Activated CD8-positive, alpha-beta memory T cell treated with anti-CD3 and anti-CD28 coated beads for 1 hour (primary cell): Measurements from ENCODE around the gene MARK3.

Source experiments
- DNase-seq, 2 donors: peaks; one replicate each; pipeline ENCODE4 v3.0.0-alpha.2; 2020; ENCODE audit warnings: low read depth in 1 of 2; ENCODE audit errors: extremely low read depth in 1 of 2

Gene MARK3

DNA sequence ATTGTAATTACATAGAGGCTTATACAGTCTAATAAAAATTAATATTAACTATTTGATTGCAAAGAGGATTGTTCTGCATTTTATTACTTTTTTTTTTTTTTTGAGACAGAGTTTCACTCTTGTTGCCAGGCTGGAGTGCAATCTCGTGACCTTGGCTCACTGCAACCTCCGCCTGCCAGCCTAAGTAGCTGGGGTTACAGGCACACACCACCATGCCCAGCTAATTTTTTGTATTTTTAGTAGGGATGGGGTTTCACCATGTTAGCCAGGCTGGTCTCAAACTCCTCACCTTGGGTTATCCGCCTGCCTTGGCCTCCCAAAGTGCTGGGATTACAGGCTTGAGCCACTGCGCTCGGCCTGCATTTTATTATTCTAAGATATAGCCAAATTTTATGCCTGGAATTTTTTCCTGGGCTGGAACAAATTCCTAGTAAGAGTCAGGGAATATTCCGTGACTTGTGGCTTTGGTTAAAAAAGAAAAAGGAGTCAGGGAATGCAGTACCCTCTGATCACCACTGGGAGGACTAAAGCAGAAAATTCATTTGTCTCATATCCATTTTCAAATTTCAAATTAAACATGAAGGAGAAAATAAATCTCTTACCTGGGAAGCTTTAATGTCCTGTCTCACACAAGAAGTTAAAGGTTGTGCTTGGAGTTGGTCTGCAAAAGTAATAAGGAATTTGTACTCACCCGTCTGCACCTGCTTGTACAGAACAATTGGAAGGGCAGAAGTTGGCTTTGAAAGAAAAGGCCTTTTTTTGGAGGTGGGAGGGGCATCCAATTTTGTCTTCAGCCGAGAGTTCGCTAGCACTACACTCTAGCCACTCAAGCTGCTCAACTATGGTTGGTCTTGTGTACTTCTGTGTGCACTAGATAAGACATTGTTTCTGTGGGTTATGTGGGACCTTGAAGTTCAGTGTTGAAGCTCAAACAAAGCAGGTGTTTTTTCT is 8.7 kb downstream of the MARK3 start:
- DNase-seq = no peak

DNA sequence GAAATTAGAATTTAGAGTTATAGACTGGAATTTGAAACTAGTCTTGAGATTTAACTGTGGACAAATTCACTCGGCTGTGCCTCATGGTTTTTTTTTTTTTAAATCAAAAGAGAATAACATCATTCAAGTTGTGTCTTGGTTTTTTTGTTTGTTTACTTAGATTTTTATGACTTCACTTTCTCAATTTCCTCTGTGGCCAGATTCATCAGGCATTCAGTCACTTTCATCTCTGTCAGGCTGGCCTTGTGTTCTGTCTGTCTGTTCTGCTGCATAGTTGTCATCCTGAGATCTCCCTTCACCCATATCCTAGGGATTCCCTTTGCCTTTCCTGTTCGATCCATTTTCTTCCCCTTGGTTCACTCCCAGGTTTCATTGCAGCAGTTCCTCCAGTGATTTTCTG is 10.0 kb downstream of the MARK3 start:
- DNase-seq = no peak

DNA sequence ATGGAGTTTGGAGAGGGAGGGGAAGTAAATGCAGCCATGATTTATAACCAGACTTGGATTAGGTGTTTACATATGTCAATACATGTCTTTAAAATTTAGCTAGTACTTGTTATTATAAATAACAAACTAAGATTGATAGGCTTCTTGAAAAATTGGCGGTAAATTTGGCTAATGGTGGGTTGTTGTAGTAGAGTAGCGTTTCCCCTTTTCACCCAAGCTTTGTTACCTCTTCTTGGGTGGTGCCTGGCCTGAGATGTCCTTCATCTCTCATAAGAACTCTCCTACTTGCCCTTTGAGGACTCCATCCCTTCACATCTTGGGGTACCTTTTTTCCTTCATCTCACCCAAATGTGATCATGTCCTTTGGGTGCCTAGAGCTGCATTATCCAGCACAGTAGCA is 11.2 kb downstream of the MARK3 start:
- no peak for DNase-seq

DNA sequence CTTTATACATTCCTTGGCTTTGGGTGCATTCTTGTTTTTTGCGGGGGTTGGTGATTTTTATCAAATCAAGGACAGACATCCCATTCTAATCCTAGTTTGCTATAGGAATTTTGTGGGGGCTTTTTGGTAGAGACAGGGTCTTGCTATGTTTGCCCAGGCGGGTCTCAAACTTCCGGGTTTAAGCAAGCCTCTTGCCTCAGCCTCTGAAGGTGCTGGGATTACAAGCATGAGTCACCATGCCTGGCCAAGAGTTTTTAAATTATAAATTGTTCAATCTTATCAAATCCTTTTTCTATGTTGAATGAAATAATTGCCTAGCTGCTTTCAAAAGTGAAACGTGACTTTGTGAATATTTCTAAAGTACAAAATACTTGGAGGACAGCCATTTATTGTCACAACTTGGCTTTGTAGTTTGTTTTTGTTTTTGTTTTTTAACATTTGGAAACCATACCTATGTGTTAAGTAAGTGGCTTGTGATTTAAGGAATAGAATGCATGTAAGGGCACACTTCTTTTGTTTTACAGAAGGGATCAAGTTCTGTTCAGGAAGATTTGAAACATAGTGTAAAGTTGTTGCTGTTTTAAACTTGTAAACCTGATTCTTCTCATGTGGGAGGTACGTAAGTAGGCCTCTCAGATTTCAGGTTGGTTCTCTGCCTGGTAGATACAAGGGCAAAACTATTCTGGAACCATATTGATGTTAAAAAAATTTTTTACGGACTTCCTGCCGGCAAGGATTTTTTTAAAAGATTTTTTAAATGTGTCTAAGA is 13.4 kb downstream of the MARK3 start:
- DNase-seq = no peak

DNA sequence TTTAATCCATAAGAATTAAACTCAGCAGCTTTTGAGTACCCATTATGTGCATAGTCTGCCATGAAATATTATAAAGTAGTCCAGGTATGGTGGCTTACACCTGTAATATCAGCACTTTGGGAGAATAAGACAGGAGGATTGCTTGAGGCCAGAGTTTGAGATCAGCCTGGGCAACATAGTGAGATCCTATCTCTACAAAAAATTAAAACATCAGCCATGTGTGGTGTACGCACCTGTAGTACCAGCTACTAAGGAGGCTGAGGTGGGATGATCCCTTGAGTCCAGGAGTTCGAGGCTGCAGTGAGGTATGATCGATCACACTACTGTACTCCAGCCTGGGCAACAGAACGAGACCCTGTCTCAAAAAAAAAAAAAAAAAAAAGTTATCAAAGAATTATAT is 15.3 kb downstream of the MARK3 start:
- no peak for DNase-seq

DNA sequence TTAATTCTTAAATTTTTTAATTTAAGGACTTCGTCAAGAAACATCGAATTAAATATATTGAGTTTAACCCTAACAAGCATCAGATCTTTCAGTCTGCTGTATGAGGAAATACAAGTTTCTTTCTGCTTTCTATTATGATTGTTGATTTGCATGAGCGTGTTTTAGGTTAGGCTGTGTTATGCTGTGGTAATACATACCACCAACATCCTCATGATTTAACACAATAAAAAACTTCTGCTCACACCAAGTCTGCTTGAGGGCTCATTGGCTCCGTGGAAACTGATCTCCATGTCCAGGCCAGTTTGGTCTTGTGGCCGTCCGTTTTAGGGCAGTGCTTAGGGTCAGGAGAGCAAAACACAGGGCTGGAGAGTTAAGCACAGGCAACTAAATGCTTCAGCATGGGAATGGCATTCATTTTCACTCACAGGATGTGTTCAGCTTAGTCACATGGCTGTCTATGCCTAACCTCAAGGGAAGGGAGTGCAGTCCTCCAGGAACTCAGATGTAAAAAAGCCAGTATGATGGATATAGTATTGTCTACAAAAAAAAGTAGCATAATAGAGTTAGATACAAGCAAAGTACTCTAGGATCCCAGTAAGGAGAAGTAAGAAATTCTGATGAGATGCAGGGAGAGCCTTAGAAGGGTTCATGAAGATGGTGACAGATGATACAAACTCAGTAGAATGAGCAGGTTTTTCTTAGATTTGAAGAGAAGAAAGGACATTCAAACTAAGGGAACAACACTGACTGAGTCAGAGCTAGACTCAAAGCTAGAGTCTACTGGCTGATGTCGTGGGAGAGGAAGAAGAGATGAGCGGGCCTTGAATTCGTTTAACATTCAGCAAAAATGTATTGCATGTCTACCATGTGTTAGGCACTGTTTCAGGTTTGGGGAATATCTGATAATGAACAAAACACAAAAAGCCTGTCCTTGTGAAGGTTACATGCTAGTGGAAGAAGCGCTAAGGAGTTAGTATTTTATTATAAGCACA is 16.3 kb downstream of the MARK3 start:
- DNase-seq = no peak

DNA sequence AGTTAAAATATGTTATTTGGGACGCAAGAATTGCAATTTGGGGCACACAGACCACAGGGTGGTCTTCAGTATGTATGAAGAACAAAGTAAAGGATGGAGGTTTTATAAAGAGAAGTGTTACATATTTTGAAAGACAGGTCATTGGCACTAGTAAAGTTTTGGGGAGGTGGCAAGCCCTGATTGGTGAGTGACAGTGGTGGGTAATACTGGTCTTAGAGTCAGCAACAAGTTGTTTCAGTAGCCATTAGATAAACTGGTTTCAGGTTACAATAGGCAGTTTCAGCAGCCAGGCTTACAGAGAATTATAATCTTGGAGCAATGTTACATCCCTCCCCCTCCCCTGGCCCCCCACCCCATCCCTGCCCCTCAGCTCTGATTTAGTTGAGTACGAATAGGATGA is 17.5 kb downstream of the MARK3 start:
- DNase-seq = no peak

DNA sequence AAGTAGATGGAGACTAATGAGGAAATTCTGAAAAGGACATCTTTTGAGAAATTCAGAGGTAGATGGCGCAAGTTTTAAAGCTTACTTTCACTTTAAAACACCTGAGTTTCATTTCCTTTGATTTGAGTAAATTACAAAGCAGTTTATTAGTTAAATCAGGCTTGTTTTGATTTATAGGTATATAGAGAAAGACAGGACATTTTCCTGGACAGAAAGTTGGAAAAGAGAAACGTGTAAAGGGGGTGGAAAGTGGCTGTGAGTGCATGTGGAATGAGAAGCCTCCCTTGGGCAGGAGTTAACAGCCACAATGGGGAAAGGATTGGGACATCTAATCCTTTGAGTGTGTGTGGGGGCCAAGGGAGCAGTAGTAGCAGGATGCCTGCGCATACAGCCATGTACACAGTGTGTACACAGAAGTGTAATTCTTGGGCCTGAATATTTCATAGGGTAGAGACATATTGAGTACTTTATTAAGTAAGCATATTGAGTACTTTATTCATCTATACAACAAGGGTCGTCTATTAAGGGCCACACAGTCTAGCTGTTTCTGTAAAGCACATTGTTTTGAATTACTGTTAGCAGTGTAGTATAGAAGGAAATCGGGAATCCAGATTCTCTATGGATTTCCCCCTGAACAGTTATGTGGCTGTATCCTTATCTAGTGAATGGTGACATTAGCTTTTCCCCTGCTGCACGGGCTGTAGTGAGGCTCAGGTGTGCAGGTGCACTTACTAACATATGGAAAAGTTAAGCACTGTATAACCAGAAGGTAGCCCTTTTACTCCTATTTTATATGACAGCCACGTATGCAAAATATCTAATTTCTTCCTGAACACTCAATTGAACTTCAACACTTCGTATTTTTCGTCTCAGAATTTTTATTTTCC is 19.1 kb downstream of the MARK3 start:
- no peak for DNase-seq

DNA sequence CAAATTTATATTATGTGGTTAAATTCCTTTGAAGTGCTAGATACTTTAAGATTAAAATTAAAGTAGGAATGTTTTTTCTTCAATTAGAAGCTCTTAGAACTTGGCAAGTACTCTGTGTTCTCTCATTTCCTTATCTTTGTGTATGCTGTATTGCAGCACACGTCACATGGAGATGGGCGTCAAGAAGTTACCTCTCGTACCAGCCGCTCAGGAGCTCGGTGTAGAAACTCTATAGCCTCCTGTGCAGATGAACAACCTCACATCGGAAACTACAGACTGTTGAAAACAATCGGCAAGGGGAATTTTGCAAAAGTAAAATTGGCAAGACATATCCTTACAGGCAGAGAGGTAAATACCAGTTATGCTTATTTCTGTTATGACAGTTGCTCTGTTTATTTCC is 19.7 kb downstream of the MARK3 start:
- no peak for DNase-seq

DNA sequence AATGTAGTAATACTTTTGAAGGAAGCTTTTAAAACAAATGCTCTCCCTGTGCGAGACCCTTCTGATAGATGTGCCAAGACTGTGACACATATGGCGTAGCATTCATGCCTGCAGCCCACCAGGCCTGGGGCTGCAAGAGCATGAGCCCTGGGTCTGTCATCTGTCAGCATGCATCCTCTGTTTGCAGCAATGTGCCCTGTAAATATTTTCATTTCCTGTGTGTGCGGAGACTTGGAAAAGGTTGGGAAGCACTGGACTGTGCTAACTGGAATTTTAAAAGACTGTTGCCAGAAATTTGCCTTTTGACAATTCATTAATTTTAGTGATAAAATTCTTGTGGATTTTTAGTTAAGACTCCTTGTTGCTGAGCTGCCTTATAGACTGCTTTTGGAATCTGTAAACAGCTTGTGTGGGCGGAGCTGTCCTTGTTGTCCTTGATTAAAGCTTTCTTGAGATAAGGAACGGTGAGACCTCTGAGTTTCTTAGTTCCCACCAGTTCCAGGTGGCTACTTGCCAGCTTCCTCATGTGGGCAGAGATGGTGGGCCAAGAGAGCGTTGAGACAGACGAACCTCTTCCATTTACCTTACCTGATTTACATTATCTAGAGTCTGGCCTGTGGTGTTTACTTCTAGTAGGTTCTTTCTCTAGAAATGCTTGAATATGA is 23.4 kb downstream of the MARK3 start:
- DNase-seq = no peak

DNA sequence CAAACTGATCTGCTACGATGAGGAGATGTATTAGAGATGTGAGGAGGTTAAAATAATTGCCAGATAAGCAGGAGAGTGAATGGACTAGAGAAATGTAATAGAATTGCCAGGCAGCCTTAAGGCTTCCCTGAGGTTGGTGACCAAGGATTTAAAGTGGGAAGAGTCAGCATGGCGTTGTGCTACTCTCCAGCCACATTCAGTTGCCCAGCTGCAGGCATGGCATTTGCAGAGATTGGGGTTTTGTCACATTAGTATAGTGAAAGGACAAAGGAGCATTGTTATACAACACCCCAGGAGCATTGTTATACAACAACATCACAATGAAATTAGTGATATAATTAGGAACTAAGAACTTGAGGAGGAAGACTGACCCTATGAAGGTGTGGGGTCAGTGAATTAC is 31.7 kb downstream of the MARK3 start:
- no peak for DNase-seq

DNA sequence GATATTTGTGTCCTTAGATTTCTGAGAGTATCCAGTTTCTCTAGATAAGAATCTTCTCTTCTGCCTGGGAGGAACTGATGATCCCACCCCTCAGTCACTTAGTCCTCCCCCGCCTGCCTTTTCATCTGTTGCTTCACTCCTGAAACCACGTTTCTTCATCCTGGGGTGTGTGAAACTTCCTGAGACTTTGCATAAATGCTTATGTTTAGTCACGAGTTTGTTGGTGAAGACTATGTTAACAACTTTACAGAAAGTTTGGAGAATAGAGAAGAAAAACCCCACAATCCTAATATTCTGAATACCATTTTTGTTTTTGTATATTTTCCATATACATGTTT is 33.2 kb downstream of the MARK3 start:
- no peak for DNase-seq

DNA sequence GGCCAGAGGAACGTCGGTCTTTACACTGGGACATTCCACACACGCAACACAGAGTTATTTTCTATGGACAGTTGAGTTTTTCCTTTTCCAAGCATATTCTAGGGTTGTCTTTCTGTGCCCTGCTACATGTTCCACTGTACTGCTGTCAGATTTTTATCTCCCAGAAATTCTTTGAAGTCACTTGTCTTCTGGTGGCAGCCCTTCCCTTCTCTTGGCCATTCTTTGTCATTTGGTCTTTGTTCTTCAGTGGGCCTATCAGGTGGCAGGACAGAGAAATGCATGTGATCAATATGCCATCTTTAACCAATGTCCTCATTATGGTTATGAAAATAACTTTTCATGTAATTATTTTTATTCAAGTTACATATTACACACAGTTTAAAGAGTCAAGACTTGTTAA is 36.3 kb downstream of the MARK3 start:
- no peak for DNase-seq

DNA sequence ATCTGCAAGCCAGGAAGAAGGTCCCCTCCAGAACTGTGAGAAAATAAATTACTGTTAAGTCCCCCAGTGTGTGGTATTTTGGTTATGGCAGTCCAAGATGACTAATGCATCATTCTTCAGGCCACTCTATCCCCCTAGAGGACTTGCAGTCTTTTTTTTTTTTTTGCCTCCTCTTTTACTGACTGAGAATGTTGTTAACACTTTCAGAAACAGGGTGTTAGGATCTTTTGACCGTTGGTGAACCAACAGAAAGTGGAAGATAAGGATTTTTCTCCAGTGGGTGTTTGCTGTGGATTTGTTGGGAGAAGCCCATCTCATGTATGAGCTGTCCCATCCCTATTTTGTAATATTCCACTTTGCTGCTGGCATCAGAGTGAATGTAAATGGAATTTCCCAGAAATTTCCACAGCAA is 37.8 kb downstream of the MARK3 start:
- DNase-seq = no peak

DNA sequence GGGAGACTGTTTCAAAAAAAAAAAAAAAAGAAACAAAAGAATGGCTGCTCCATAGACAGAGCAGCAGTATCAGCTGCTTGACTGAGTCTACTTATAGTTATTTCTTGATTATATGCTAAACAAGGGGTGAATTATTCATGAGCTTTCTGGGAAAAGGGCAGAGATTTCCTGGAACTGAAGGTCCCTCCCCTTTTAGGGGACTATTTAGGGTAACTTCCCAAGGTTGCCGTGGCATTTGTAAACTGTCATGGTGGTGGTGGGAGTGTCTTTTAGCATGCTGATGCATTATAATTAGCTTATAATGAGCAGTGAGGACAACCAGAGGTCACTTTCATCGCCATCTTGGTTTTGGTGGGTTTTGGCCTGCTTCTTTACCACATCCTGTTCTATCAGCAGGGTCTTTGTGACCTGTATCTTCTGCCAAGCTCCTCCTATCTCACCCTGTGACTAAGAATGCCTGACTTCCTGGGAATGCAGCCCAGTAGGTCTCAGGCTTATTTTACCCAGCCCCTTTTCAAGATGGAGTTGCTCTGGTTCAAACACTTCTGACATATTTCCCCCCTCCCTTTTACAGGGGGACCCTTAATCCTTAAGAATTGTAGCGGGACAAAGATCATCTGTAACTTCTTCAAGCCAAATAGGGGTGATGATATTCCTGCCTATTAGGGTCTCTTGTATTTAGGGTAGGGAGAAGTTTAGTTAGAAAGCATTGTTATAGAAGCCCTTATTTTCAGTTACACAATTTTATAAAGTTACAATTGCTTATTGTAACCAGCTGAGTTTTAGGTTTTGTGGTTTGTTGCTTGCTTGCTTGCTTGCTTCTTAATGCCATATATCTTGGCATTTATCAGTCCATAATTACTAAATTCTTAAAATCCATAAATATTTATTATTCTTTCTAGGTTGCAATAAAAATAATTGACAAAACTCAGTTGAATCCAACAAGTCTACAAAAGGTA is 42.5 kb downstream of the MARK3 start:
- no peak for DNase-seq

DNA sequence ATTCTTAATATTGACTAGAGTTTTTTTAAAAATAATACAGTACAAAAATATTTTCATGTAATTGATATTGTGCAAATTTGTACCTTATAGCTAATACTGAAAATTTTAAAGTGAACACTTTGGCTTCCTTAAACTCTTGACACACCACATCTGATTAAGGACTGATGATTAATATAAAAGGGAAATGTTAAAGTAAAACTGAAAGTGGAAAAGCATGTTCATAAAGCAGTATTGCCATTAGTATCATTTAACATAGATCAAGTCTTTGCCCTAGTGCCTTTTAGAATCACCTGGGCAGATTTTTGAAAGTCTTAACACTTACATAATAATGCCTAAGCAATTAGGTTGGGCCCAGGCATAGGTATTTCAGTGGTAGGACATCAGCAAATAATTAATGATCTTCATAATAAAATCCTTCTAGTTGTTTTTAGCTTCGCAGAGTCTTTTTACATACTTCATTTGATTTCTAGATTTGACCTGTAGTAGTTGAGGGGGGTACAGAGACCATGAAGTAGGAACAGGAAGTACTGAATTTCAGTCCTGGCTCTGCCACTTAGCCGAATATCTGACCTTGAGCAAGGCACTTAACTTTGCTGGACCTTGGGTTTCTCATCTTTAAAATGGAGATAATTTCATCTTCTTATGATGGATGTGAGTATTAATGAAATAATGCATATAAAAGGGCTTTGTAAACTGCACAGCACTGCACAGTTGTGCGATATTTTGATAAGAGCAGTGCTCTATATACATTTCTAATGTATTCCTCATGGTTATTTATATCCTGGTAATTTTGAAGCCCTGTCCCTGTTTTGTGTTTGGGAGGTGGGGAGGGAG is 43.7 kb downstream of the MARK3 start:
- DNase-seq = no peak

DNA sequence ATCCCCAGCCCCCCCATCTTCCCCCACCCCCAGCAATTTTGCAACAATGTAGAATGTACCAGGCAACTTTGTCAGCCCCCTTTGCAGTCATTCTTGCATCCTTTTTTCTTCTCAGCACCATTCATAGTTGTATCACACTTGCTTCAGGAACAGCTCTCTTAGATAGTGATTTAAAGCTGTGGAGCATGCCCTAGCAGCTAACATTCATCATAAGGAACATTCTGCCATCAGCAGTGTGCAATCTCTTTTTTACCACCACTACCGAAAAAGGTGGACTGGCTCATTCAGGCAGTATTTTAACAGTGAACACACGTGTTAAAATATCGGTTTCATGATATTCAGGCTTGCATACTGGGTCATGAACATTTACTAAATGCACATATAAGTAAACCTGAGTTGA is 45.1 kb downstream of the MARK3 start:
- no peak for DNase-seq

DNA sequence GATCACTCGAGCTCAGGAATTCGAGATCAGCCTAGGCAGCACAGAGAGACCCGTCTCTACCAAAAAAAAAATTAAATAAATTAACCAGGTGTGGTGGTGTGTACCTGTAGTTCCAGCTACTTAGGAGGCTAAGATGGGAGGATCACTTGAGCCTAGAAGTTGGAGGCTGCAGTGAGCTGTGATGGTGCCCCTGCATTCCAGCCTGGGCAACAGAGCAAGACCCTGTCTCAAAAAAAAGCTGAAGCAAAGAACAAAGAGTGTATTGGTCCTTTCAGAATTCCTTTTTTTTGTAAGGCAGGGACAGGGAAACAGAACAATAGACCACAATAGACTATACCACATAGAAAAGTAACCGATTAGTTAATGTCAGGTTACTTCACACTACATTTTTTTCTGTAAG is 47.4 kb downstream of the MARK3 start:
- no peak for DNase-seq
